Stimulated activated CD8-positive, alpha-beta memory T cell treated with anti-CD3 and anti-CD28 coated beads, Interleukin-15, amount 100 ng/mL, for 48 hours (primary cell): Measurements from ENCODE around the gene SUN3.
"Not testable (repeated sequence)": the region's sequence is repeated elsewhere in the genome, so short reads cannot be mapped to it uniquely, and the experiment has no call there.

ENCODE experiments used
- DNase-seq, 2 donors: peaks; one replicate each; pipeline ENCODE4 v3.0.0-alpha.2; 2020; ENCODE audit warnings: low read depth in 2 of 2

The SUN3 gene

DNA sequence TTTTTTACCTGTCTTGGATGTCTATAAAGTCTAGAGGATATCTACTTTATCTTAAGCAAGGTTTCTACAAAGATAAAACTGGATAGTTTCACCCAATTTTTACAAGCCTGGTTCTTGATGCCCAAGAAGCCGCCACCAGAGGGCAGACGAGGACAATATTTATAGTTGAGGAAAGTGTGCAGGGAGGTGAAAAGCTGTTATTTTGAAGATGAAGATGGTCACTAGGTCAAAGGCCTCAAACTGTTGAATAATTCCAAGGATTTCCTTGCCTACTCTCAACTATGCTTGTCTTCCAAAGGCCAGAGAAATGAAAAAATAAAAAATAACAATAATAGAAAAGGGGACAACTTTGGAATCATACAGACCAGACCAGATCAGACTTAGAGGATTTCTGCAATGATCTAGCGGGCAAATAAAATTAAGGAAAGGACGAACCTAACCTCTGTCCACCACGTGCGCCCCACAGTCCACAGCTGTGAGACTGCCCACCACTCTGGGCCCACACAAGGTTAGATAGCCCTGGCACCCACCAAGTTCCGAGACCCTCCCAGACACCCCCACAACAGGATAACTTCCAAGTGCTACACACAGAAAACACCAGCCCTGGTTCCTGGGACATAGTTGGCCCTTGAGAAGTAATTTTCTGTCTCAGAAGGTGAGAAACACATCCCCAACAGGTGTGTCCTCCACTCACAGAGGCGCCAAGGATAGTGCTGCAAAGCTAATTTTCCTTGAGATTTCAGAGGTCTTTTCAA lies 83.5 kb downstream of the SUN3 start:
- peak; percentile 29 to 39 for DNase-seq

DNA sequence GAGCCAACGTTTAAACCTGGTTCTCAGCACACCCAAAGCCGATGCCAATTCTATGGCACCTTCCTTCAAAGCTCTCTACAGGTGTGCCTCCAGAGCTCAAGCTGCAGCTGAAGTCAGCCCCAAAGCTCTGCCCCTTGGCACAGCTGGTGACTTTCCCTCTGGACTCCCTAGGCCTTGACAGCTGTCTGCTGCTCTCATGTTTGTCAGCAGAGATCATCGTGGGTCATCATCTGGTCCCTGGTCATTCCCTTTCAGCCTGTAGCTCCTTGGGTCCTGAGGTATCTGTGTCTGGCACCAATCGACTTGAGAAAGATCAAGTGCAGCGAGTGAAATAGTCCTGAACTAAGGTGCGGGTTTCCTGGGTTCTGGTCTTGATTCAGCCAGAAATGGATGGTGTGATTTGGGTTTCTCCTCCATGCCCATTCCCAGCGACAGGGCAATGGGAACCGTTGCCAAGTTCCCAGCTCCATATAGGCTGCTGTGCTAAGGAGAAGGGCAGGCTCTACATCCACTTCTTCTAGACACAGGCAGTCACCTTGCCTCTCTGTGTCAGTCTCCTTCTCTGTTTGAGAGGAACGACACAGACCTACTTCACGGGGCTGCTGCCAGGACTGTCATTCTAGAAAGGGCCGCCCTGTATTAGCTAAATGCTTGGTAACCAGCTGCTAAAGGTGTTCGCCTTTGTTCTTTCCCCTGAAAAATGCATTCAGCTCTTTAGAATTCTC lies 84.2 kb downstream of the SUN3 start:
- no peak for DNase-seq

DNA sequence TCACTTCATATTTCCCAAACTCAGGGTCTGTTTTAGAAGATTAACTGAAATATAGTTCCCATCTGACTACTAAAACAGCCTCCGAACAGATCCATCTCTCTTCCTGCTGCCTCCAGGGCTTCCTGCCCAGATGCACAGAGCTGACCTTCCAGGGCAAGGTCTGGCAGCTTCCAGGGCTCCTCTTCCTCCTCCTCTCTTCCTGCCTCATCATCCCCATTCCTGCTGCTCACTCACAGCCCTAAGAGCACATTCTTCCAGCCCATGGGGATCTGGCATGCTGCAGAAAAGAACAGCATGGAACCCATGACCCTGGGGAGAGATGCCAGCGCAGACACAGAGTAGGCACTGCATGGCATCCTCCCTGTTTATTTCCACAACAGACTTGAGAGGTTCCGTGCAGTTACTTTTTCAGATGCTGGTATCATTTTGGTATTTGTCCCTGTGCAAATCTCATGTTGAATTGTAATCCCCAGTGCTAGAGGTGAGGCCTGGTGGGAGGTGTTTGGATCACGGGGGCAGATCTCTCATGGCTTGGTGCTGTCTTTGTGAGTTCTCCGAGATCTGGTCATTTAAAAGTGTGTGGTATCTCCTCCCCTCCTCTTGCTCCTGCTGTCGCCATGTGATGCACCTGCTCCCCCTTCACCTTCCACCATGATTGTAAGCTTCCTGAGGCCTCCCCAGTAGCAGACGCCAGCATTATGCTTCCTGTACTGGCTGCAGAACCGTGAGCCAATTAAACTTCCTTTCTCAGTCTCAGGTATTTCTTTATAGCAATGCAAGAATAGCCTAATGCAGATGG lies 85.0 kb downstream of the SUN3 start:
- DNase-seq, result no peak

DNA sequence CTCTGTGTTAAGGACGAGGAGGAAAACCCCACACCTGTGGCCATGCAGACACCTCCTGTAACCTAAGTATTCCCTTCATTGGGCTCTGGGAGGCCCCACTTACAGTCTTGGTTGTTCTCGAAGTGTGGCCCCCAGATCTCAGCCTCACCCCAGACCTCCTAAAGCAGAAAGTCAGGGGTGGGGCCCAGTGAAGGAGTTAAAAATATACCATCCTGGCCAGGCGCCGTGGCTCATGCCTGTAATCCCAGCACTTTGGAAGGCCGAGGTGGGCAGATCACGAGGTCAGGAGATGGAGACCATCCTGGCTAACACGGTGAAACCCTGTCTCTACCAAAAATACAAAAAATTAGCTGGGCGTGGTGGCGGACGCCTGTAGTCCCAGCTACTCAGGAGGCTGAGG lies 86.3 kb downstream of the SUN3 start:
- not testable (repeated sequence) for DNase-seq

DNA sequence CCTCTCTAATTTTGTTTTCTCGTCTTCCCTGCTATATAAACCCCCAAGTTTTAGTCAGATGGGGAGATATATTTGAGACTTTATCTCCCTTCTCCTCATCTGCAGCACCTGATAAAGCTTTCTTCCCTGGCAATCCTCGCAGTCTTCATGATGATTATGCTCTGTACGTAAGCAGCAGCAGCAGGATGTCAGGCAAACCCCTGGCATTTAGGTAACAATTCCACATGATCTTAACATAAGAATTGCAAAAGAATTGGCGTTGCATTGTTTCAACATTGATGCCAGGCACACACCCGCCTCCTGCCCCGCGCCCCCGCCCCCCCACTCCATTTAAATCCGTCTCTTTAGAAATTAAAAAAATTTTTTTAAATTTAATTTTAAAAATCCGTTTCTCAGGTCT lies 86.8 kb downstream of the SUN3 start:
- no peak for DNase-seq

DNA sequence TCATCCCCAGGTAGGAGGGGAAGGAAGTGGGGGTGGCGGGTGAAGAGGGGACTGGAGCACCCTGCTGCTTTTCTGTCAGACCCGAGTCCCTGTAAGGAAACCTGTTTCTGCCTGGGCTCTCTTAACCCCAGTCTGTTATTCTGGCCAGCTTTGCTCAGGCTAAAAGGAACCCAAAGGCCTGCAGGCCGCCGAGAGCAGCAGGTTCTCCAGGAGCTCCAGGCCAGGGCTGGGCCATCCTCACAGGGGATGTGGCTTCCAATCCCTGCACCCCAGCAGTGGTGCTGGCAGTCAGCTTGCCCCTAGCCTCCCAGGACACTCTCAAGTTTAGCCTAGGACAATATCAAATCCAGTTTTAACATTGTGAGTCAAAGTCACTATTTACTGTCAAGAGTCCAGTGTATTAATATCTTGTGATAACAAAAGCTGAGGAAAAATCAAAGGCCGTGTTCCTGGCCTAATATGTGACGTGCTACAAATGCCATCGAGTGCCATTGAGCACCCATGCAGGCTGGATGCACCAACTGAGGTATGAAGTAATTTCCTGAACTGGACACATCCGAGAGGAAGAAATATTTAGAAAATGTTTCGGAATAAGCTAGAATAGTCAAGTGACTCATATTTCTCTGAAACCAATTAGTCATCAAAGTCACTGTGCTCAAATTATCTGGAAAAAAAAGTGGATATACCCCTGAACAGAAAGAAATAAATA lies 87.6 kb downstream of the SUN3 start:
- no peak for DNase-seq

DNA sequence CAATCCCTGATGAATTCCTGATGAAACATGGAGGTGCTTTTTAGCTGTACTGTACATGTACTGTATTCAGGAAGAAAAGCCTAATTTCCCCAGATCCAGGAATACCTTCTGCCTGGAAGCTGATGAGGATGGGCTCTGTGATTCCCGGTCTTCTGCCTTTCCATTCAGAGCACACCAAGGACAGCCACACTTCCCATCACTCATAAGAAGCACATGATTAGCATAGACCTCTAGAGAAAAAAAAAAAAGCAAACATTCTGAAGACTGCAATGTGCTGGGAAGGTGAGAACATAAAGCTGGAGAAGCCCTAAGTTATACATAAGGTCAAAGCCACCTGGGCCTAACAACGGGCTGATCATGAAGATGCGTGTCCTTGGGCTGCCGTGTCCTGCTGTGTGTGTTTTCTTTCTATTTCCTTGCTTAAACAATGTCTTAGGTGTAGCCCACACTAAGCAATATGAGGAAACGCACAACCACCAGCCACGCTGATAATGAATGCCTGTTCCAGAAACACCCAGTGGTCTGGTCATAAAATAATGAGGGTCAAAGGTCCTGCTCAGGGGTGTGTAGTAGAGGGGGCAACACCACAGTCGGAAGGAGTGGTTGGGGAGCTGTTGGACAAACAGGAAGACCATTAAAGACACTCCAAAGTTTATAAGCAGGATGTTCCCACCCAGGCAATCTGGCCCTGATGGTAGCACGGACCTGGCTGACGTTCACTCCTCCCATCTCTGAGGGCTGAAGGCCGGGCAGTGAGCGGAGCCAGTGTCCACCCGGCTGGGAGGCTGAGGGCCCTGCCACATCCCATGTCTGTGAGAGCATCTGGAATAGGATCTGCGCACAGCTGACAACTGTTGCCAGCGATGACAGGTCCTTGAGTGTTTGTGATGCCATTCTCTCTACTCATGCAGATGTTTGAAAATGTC lies 88.6 kb downstream of the SUN3 start:
- DNase-seq, result no peak

DNA sequence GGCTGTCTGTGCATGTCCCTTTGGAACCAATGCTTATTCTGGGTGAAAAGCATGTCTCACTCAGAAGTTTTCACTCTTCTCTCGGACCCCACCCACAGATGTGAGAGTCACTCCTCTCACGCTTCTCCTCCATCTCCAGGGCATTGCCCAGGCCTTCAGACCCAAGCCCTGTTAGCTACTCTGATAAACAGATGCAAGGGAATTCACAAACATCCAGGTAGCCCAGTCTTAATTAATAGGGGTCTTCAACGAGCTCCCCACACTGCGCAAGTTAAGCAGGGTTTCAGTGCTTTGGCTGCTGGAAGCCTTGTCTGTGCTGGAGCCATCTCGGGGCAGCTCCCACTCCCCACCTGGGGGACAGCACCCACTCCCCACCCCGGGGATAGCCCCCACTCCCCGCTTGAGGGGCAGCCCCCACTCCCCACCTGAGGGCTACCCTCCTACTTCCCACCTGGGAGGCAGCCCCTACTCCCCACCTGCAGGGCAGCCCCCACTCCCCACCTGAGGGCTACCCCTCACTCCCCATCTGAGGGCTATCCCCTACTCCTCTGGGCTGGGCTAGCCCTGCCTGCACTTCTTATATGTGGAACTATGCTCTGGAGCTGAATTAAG lies 89.4 kb downstream of the SUN3 start:
- no peak for DNase-seq

DNA sequence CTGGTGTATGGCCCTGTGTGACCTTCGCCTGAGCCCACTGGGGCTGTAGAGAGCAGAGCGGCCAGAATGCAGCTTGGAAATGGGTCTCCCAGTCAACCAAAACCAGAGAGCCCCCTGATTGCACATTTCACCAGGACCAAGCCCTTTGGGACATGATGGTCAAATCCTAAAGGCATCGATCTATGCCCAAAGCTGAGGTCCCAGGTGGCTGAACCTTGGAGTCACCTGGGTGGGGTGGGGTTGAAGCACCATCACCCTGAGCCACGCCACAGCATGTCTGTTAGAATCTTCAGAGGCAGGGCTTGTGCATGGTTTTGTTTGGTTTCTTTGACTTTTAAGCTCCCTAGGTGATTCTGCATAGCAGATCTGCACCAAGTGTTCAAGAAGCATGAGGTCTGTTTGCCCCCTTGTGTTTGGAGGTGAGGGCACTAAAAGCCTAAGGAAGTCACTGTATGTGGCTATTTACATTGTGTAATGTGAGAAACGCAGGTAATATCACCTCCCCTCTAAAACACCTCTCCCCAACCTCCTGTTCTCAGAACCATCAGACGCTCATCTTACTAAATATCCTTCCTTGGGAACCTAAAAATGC lies 90.2 kb downstream of the SUN3 start:
- DNase-seq, result no peak

DNA sequence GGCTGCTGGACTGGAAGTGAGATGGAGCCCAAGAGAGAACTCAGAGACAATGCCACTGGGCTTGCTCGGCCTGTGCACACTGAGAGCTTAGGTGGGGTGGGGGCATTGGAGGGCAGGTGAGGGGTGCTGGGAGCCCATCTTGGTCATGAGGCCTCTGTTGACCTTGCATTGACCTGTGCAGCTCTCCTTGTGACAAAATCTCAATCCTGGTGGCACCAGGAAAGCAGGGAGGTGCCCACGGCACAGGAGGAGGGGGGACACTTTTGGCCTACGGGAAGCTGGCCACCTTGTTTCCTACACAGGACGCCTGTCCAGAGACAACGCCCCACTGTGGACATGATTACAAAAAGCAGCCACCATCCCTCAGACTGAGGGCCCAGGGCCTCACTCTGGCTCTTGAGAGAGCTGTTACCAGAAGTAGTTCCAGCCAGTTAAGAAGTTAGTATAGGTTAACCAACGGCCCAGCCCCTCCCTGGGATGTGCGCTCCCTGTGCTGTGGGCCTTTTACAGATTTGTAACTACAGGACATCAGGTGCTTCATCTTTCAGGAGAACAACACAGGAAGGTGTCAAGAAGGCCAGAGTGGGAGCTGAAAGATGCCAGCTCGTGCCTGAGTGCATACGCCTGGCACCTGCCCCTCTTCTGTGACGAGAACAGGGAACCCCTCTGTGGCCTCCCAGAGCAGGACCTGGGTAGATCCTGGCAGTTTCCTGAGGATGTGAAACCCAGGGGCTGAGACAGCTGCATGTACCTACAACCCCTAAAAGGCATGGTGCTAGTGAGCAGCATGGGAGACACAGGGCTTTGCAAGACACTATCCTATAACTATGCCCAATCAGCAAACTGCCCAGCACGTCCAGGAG lies 91.0 kb downstream of the SUN3 start:
- no peak for DNase-seq
